A673 (cell line): ENCODE data around the gene YIPF4.

Source experiments
- CTCF ChIP-seq: fragments of 300-800, 200-600 bp; sonication (generic); conservative IDR thresholded peaks from 2 replicates; pipeline ENCODE4 v1.5.1; 2017; ENCODE audit warnings: low read depth, mild to moderate bottlenecking, antibody characterized with exemption, low read length, moderate library complexity, mixed read lengths
- EZH2 ChIP-seq: fragments of 200-600 bp; sonication (generic); IDR thresholded peaks from 2 replicates; pipeline ENCODE4 v1.6.1; 2017; ENCODE audit warnings: borderline replicate concordance, low read depth, mild to moderate bottlenecking, mixed read lengths, antibody characterized with exemption, low read length; ENCODE audit not compliant: poor library complexity, severe bottlenecking

- TF ChIP-seq CTCF (no peak), EZH2 (no peak)
Measured at GRCh38 chr2:32358111-32358482, 80.4 kb downstream of the YIPF4 start.
